ENCODE measurements around the gene MAX. TPM values are rescaled to one million over a fixed set of nuclear protein-coding genes. Genes with fewer than 3 reads are reported as not detected.
A peak's percentile ranks its signal among the peaks of the same experiment; 100 is the strongest.

Gene MAX
- total and polyA plus RNA-seq, 2 donors (not counting 1 experiment from before 2014, with no cell fraction given) = 98.6 to 130 TPM

- Histone ChIP-seq H3K4me1 (ENCODE audit: control insufficient read depth in 2 of 2, insufficient read depth in 2 of 2, low read length in 2 of 2) (peaks cover 15 to 17% of the 10 kb centered on the region in 2 donors), H4K20me1 (ENCODE audit: control insufficient read depth, insufficient read depth, low read length, poor library complexity, severe bottlenecking) (no peaks in the 10 kb centered on the region), H3K36me3 (replicated peaks in 1 of 2; ENCODE audit: control extremely low read depth in 1 of 2, control insufficient read depth in 1 of 2, extremely low read depth in 1 of 2, insufficient read depth in 2 of 2, low read length in 1 of 2) (no peaks in the 10 kb centered on the region), H3K4me2 (replicated peaks; ENCODE audit: low read depth, low read length, poor library complexity, severe bottlenecking) (no peak overlapping the region), H3K9ac (ENCODE audit: low read length) (no peak overlapping the region), H2AFZ (ENCODE audit: insufficient read depth, low read depth, low read length, poor library complexity, severe bottlenecking) (no peak overlapping the region), H3K27me3 (replicated peaks in 1 of 4; ENCODE audit: control extremely low read depth in 1 of 4, control insufficient read depth in 3 of 4, insufficient read depth in 4 of 4, low read length in 3 of 4) (no peaks in the 10 kb centered on the region), H3K4me3 (ENCODE audit: control extremely low read depth in 1 of 5, extremely low read depth in 1 of 5, insufficient read depth in 1 of 5, low read depth in 2 of 5, low read length in 4 of 5) (no peak overlapping the region), H3K79me2 (ENCODE audit: control insufficient read depth, insufficient read depth, low read length) (peaks cover 18% of the 10 kb centered on the region), H3K9me3 (ENCODE audit: control extremely low read depth in 1 of 3, control insufficient read depth in 2 of 3, insufficient read depth in 1 of 3, low read length in 2 of 3) (no peaks in the 10 kb centered on the region), H3K27ac (ENCODE audit: low read length in 2 of 2) (no peak overlapping the region)
- Mint-ChIP-seq H3K4me3 (no peak overlapping the region), H3K9me3 (ENCODE audit: insufficient read depth) (no peaks in the 10 kb centered on the region), H3K4me1 (peaks cover 21% of the 10 kb centered on the region), H3K27me3 (no peaks in the 10 kb centered on the region), H3K27ac (no peak overlapping the region)
- DNase-seq = no peak
- ChIA-PET CTCF (interaction anchor here (2.8 kb wide), 1 partner anchor 60 kb away, joined by 8 read pairs; no protein-coding TSS in a partner anchor), POLR2A (no interaction called here)
- ATAC-seq (ENCODE audit: low read depth) = no peak
- intact Hi-C loops (cut with micrococcal nuclease) = loop anchor here (5.0 kb wide), 4 partner anchors 123 to 1562 kb away; partner anchors contain the start of genes PPP2R5E, SGPP1 and WDR89
- no CpG with 5 or more reads among the region's 3 CpGs for WGBS (ENCODE audit: insufficient coverage)
- no peak for TF ChIP-seq EZH2 (IDR thresholded peaks at IDR 0.05; ENCODE audit: borderline replicate concordance, insufficient read depth, low read depth, low read length, poor library complexity, severe bottlenecking)
- TF ChIP-seq, protein P1, sequence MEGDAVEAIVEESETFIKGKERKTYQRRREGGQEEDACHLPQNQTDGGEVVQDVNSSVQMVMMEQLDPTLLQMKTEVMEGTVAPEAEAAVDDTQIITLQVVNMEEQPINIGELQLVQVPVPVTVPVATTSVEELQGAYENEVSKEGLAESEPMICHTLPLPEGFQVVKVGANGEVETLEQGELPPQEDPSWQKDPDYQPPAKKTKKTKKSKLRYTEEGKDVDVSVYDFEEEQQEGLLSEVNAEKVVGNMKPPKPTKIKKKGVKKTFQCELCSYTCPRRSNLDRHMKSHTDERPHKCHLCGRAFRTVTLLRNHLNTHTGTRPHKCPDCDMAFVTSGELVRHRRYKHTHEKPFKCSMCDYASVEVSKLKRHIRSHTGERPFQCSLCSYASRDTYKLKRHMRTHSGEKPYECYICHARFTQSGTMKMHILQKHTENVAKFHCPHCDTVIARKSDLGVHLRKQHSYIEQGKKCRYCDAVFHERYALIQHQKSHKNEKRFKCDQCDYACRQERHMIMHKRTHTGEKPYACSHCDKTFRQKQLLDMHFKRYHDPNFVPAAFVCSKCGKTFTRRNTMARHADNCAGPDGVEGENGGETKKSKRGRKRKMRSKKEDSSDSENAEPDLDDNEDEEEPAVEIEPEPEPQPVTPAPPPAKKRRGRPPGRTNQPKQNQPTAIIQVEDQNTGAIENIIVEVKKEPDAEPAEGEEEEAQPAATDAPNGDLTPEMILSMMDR (IDR thresholded peaks at IDR 0.05) = no peak
Observed at GRCh38 chr14:65104791-65105190, 2.5 kb upstream of the MAX start.

DNA sequence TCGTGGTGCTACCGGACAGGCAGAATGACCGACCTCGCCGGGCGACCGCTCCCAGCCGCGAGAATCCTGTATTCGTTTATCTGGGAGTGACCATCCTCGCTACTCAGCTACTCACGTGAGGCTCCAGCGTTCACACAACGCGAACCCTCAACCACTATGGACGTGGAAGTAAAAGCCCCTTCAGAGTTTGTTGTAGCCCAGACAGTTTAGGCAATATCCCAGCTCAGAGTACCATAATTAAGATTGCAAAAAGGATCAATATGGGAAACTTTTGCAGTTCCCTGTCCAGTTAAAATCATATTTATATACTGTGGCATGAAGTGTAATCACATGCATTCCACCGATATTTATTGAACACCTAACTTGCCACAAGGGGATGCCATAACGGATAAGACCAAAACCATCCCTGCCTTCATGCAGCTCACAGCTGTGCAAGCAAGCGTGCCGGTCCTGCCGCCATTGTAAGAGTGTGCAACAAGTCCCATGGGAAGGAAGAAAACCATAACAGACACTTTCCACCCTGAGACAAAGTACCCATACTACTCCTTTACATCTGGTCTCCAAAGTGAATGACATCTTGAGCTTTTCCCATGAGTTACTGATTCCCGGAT, 938 bp upstream of the MAX start:
- 0% methylated on average over 12 of the region's 22 CpGs for WGBS (ENCODE audit: insufficient coverage)
- H3K4me3 ChIP-seq (ENCODE audit: control extremely low read depth in 1 of 5, extremely low read depth in 1 of 5, insufficient read depth in 1 of 5, low read depth in 2 of 5, low read length in 4 of 5) = peak overlapping the region; percentile 62 to 93 (median 86)
- ATAC-seq (ENCODE audit: low read depth) (no peak), DNase-seq (peak; percentile 41)
- H3K4me3 Mint-ChIP-seq = peak overlapping the region; percentile 91
- intact Hi-C loops (cut with micrococcal nuclease) = loop anchor here (1.0 to 5.0 kb wide), 6 partner anchors 56 to 1561 kb away; partner anchors contain the start of genes CHURC1, PPP2R5E, SGPP1 and WDR89
- H4K20me1 ChIP-seq (ENCODE audit: control insufficient read depth, insufficient read depth, low read length, poor library complexity, severe bottlenecking) = no peaks in the 10 kb centered on the region
- H3K9me3 ChIP-seq (ENCODE audit: control extremely low read depth in 1 of 3, control insufficient read depth in 2 of 3, insufficient read depth in 1 of 3, low read length in 2 of 3) = no peaks in the 10 kb centered on the region
- TF ChIP-seq, protein P1 (IDR thresholded peaks at IDR 0.05) = no peak
- no peak for TF ChIP-seq EZH2 (IDR thresholded peaks at IDR 0.05; ENCODE audit: borderline replicate concordance, insufficient read depth, low read depth, low read length, poor library complexity, severe bottlenecking)
- H3K4me2 ChIP-seq (replicated peaks; ENCODE audit: low read depth, low read length, poor library complexity, severe bottlenecking) = peak overlapping the region; percentile 81
- no peaks in the 10 kb centered on the region for H3K9me3 Mint-ChIP-seq (ENCODE audit: insufficient read depth)
- H3K27me3 ChIP-seq (replicated peaks in 1 of 4; ENCODE audit: control extremely low read depth in 1 of 4, control insufficient read depth in 3 of 4, insufficient read depth in 4 of 4, low read length in 3 of 4) = no peaks in the 10 kb centered on the region
- no peaks in the 10 kb centered on the region for H3K27me3 Mint-ChIP-seq
- H3K4me1 ChIP-seq (ENCODE audit: control insufficient read depth in 2 of 2, insufficient read depth in 2 of 2, low read length in 2 of 2) = peaks cover 18 to 24% of the 10 kb centered on the region in 2 donors
- H3K36me3 ChIP-seq (replicated peaks in 1 of 2; ENCODE audit: control extremely low read depth in 1 of 2, control insufficient read depth in 1 of 2, extremely low read depth in 1 of 2, insufficient read depth in 2 of 2, low read length in 1 of 2) = no peaks in the 10 kb centered on the region
- peak overlapping the region; percentile 87 for H3K27ac Mint-ChIP-seq
- POLR2A ChIA-PET = interaction anchor here (0.7 to 1.1 kb wide), 2 partner anchors 102 to 857 kb away, joined by 3 to 10 read pairs; no protein-coding TSS in a partner anchor
- CTCF ChIA-PET = interaction anchor here (0.7 to 2.8 kb wide), 6 partner anchors 17 to 762 kb away, joined by 3 to 8 read pairs (median 5); partner anchors contain the start of gene FNTB
- peak overlapping the region; percentile 22 to 26 for H3K27ac ChIP-seq (ENCODE audit: low read length in 2 of 2)
- peaks cover 32% of the 10 kb centered on the region for H3K4me1 Mint-ChIP-seq
- H3K79me2 ChIP-seq (ENCODE audit: control insufficient read depth, insufficient read depth, low read length) = peaks cover 28% of the 10 kb centered on the region
- H2AFZ ChIP-seq (ENCODE audit: insufficient read depth, low read depth, low read length, poor library complexity, severe bottlenecking) = peak overlapping the region; percentile 90
- peak overlapping the region; percentile 84 for H3K9ac ChIP-seq (ENCODE audit: low read length)
